Stimulated activated effector memory CD8-positive, alpha-beta T cell treated with anti-CD3 and anti-CD28 coated beads, Interleukin-12 subunit alpha, Interleukin-12 subunit beta, amount 100 ng/mL, for 72 hours (primary cell): ENCODE data around the gene ATP5F1E.
"Not testable (repeated sequence)": the region's sequence is repeated elsewhere in the genome, so short reads cannot be mapped to it uniquely, and the experiment has no call there.

Experiments used
- ATAC-seq: fragments of 150-1000 bp; cut with Tn5 transposase; 2 replicates; pipeline ENCODE4 v1.10.0; 2021
- DNase-seq, 2 donors: peaks; one replicate each; pipeline ENCODE4 v3.0.0; 2021 to 2022; ENCODE audit warnings: low spot score in 2 of 2
- H3K27ac Mint-ChIP-seq: one replicate; pipeline ENCODE4 v1.8.0; 2022; ENCODE audit warnings: mild to moderate bottlenecking, mixed read lengths
- H3K36me3 Mint-ChIP-seq: one replicate; pipeline ENCODE4 v1.8.0; 2022; ENCODE audit warnings: mild to moderate bottlenecking, mixed read lengths
- H3K4me1 Mint-ChIP-seq: one replicate; pipeline ENCODE4 v1.8.0; 2022; ENCODE audit warnings: mixed read lengths
- H3K4me3 Mint-ChIP-seq: one replicate; pipeline ENCODE4 v1.8.0; 2022; ENCODE audit warnings: mild to moderate bottlenecking, mixed read lengths
- H3K9me3 Mint-ChIP-seq: one replicate; pipeline ENCODE4 v1.8.0; 2022; ENCODE audit warnings: mixed read lengths

Gene ATP5F1E

DNA sequence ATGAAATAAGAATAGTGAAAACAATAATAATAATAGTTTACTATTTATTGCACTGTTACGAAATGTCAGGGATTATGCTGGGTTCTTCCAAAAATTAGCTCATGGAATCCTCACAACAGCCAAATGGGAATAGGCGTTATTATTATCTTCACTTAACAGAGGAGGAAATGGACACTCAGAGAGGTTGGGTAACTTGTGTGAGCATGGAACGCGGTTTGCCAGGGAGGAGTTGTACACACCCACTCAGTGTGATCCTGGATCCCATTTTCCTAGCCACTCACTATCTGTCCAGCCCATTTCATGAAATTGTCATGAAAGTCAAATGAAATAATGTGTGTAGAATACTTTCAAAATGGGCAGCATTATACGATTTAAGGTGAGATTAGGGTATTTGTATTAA, 46.5 kb downstream of the ATP5F1E start:
- no peaks in the 10 kb centered on the region for H3K9me3 Mint-ChIP-seq
- ATAC-seq (no peak), DNase-seq (no peak)
- H3K36me3 Mint-ChIP-seq: peaks cover 86% of the 10 kb centered on the region
- peak overlapping the region; percentile 16 for H3K27ac Mint-ChIP-seq
- H3K4me3 Mint-ChIP-seq: no peak overlapping the region
- H3K4me1 Mint-ChIP-seq: peaks cover 48% of the 10 kb centered on the region

DNA sequence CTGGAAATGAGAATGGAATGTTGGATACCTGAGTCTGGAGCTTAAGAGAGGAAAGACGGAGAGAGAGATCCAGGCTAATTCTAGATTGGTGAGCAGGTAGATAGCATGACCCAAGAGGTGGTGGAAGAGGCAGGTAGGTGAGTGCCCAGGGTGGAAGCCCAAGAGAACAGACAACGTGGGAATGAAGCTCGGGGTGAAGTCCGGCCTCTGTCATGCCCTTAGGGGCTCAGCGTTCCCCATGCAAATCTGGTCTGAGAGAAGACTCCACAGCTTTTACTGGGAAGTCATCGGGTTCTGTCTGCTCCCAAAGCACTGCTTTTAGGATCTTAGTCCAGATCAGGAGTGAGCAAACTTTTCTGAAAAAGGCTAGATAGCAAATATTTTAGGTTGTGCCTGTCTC, 47.4 kb downstream of the ATP5F1E start:
- H3K27ac Mint-ChIP-seq: peak overlapping the region; percentile 45
- H3K4me1 Mint-ChIP-seq: peaks cover 48% of the 10 kb centered on the region
- no peaks in the 10 kb centered on the region for H3K9me3 Mint-ChIP-seq
- no peak for ATAC-seq
- H3K4me3 Mint-ChIP-seq: peak overlapping the region; percentile 69
- peaks cover 76% of the 10 kb centered on the region for H3K36me3 Mint-ChIP-seq
- DNase-seq: no peak

DNA sequence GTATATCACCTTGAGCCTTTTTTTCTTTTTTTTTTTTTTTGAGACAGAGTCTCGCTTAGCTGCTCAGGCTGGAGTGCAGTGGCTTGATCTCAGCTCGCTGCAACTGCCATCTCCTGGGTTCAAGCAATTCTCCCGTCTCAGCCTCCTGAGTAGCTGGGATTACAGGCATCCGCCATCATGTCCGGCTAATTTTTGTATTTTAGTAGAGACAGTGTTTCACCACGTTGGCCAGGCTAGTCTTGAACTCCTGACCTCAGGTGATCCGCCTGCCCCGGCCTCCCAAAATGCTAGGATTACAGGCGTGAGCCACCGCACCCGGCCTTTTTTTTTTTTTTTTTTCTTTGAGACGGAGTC, 49.0 kb downstream of the ATP5F1E start:
- peak overlapping the region; percentile 69 for H3K4me3 Mint-ChIP-seq
- peak overlapping the region; percentile 75 for H3K27ac Mint-ChIP-seq
- H3K9me3 Mint-ChIP-seq, DNase-seq, ATAC-seq: not testable (repeated sequence)
- peaks cover 60% of the 10 kb centered on the region for H3K36me3 Mint-ChIP-seq
- peaks cover 47% of the 10 kb centered on the region for H3K4me1 Mint-ChIP-seq

DNA sequence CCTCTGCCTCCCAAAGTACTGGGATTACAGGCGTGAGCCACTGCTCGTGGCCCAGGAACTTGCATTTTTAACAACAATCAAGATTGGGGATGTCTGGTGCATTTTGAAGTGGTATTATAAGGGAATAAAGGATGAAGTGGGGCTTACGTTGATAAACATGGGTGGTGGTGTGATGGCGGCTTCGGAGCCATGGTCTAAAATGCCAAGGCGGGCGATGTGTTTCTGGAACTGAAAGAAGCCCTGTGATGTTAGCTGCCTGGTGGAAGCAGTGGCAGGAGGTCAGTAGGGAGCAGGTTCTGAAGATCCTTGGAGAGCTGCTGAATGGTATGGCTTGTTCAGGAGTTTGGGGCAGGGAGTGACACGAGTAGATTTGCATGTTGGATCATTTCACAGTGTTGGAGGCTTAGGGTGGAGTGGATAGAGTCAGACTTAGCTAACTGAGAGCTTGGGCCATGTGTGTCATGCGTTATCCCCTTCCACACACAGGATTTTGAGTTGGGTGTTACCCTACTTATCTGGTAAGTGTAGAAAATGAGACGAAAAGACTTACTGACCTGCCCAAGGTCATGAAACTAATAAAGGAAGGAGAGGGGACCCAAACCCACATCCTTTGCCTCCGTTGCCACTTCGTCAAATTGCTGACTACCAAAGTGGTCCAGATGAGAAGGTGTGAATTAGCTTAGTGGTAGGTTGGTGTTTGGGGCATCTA, 49.6 kb downstream of the ATP5F1E start:
- ATAC-seq (peak; percentile 48), DNase-seq (peak in 1 of 2 donors; percentile 65)
- Mint-ChIP-seq H3K9me3 (no peaks in the 10 kb centered on the region), H3K36me3 (peaks cover 55% of the 10 kb centered on the region), H3K4me3 (peak overlapping the region; percentile 69), H3K4me1 (peaks cover 42% of the 10 kb centered on the region), H3K27ac (peak overlapping the region; percentile 75)

DNA sequence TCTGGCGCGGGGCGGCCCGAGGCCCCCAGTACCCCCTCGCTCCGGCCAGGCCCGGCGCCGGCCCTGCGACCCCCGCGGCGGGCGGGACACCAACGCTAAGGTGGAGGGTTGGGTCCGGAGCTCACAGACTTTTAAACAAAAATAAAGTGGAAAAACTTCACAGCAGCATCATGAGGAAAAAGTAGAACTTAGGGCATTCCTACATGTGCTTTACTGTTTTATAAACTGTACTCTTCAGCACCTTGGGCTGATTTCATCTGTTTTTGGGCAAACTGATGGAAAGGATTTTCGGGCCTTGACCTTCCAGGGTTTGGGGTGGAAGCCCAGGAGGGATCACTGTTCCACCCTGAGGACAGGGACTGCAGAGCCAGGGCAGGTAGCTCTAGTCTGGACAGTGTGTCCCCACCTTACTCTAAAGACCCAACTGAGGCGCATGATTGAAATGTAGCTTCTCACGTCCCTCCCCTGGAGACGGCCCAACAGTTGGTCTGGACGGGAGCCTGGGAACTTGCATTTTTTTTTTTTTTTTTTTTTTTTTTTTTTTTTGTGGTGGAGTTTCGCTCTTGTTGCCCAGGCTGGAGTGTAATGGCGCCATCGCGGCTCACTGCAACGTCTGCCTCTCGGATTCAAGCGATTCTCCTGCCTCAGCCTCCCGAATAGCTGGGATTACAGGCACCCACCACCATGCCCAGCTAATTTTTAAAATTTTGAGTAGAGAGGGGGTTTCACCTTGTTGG, 50.3 kb downstream of the ATP5F1E start:
- Mint-ChIP-seq H3K27ac (peak overlapping the region; percentile 75), H3K4me1 (peaks cover 37% of the 10 kb centered on the region), H3K36me3 (peaks cover 47% of the 10 kb centered on the region), H3K4me3 (peak overlapping the region; percentile 69), H3K9me3 (no peaks in the 10 kb centered on the region)
- DNase-seq (peak in 1 of 2 donors; percentile 64), ATAC-seq (peak; percentile 4)

DNA sequence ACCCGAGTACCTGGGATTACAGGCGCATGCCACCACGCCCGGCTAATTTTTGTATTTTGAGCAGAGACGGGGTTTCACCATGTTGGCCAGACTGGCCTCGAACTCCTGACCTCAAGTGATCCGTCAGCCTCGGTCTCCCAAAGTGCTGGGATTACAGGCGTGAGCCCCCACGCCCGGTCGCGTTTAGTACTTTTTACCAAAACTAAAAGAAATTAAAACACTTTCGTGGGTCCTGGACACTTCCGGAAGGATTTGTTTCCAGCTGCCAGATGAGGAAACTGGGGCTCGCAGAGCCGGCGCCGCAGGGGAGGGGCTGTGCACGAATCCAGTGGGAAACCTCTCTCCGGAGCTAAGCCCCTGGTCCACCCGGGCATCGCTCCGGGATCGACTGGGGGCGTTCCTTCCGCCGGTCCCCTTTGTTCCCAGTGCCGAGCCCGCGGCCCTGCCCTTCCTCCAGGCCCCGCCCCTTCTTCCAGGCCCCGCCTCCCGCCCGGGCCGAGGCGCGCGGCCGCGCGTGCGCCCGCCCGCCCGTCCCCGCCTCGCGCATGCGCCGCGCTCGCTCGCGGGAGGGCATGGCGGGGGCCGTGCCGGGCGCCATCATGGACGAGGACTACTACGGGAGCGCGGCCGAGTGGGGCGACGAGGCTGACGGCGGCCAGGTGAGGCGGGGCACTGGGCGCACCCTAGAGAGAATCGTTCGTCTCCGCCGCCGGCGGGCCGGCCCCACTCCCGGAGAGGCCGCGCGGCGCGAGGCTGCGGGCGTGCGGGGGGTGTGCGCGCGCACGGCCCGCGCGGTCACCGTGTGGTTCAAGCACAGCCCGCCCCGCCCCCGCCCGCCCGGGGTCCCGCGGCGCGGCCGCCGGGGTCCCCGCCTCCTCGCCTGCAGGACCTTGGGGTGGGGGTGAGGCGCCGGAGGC, 51.2 kb downstream of the ATP5F1E start, which contains the start of gene NELFCD:
TSS of gene NELFCD (plus strand) at position 546 of the 917 bp plus-strand sequence. CDS start at position 600, 54 bp downstream.
- Mint-ChIP-seq H3K9me3 (no peaks in the 10 kb centered on the region), H3K27ac (peak within 1 kb of the TSS; percentile 75), H3K4me3 (peak within 1 kb of the TSS; percentile 69), H3K4me1 (peaks cover 30% of the 10 kb centered on the region), H3K36me3 (peaks cover 39% of the 10 kb centered on the region)
- DNase-seq (peak; percentile 86 to 93), ATAC-seq (peak; percentile 87)

DNA sequence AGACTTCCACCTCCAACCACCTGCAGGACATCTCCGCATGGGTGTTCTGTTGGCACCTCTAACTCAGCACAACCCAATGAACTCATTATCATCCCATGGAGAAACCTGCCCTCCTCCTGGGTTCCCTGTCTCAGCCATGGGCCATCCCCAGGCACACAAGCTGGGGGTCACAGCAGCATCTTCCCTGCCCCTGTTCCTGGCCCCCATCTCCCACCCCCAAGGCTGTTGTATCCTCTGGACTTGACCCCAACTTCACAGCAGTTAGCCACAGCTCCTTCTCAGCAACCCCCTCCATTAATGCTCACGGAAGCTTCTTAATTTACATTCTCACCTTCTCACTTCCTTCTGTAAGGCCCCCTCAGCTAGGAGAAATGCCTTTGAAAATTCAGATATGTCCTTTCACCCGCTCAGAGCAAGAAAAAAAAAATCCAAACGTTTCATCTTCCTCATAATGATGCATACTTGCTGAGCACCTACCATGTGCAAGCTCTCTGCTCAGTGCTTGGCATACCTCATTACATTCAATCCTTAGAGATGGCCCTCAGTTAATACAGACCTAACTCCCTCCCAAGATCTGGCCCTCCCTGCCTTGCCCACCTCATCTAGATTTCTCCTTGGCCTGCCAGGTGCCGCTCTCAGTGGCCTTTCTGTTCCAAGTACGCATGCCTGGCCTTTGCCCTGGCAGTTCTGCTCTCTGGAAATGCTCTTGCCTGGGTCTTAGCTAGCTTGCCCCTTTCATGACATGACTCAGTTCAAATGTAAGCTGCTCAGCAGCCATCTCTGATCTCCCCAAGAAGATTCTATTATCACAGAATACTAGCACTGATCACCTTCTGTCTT, 53.6 kb downstream of the ATP5F1E start:
- no peak overlapping the region for H3K4me3 Mint-ChIP-seq
- peaks cover 2% of the 10 kb centered on the region for H3K9me3 Mint-ChIP-seq
- peak overlapping the region; percentile 6 for H3K27ac Mint-ChIP-seq
- no peak for ATAC-seq
- peaks cover 17% of the 10 kb centered on the region for H3K36me3 Mint-ChIP-seq
- DNase-seq: no peak
- H3K4me1 Mint-ChIP-seq: peaks cover 12% of the 10 kb centered on the region

DNA sequence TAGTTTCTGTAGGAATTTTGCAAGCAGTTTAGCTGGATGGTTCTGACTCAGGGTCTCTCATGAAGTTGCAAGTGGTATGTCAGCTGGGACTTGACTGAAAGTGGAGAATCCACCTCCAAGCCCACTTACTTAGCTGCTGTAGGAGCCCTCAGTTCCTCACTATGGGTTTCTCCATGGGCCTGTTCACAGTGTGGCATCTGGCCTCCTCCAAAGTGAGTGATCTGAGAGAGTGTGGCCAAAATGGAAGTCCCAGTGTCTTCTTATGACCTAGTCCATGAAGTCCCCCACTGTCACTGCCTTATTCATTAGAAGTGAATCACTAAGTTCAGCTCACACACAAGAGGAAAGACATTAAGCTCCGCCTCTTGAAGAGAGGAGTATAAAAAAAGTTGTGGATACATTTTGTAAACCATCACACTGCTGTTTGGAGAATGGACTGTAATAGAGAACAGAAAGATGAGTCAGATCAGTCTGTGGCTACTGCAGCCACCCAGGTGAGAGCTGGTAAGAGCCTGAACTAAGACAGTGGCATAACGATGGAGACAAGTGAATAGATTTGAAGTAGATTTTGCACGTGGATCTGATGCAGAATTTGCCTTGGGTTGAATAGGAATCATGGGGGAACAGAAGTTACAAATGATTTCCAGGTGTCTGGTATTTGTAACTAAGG, 55.9 kb downstream of the ATP5F1E start:
- DNase-seq (peak in 1 of 2 donors; percentile 48), ATAC-seq (peak; percentile 52)
- peaks cover 2% of the 10 kb centered on the region for H3K9me3 Mint-ChIP-seq
- H3K4me1 Mint-ChIP-seq: no peaks in the 10 kb centered on the region
- H3K36me3 Mint-ChIP-seq: no peaks in the 10 kb centered on the region
- H3K27ac Mint-ChIP-seq: no peak overlapping the region
- no peak overlapping the region for H3K4me3 Mint-ChIP-seq
